GM21825 (cell line): ENCODE data around the gene SEPTIN7.
"Not testable (repeated sequence)": the region's sequence is repeated elsewhere in the genome, so short reads cannot be mapped to it uniquely, and the experiment has no call there.

ENCODE experiments used
- ATAC-seq: cut with Tn5 transposase; IDR thresholded peaks from one replicate; pipeline ENCODE4 v1.9.1; 2021; ENCODE audit warnings: mild to moderate bottlenecking, moderate library complexity; ENCODE audit not compliant: unreplicated experiment

The SEPTIN7 gene

GRCh38 chr7:35800718-35801391 is at the start of gene SEPTIN7:
Gene SEPTIN7, plus strand, starts transcription at chr7:35801057. Its CDS starts 153 bp downstream, at chr7:35801210.
- ATAC-seq: peak; percentile 87

- no peak for ATAC-seq
These were observed 48.1 kb upstream of the SEPTIN7 start for GRCh38 chr7:35752742-35753141.

- no peak for ATAC-seq
These were observed 46.9 kb upstream of the SEPTIN7 start for GRCh38 chr7:35753761-35754603.

GRCh38 chr7:35754741-35755140 is 46.1 kb upstream of the SEPTIN7 start:
- no peak for ATAC-seq

- no peak for ATAC-seq
These were observed 45.1 kb upstream of the SEPTIN7 start for GRCh38 chr7:35755711-35756110.

- ATAC-seq: not testable (repeated sequence)
These were observed 44.4 kb upstream of the SEPTIN7 start for GRCh38 chr7:35756453-35756852.

GRCh38 chr7:35757574-35757973 is 43.3 kb upstream of the SEPTIN7 start:
- no peak for ATAC-seq

- ATAC-seq: no peak
These were observed 42.4 kb upstream of the SEPTIN7 start for GRCh38 chr7:35758421-35758820.

GRCh38 chr7:35760143-35760745 is 40.6 kb upstream of the SEPTIN7 start:
- ATAC-seq: no peak

GRCh38 chr7:35761871-35762677 is 38.8 kb upstream of the SEPTIN7 start:
- no peak for ATAC-seq

- no peak for ATAC-seq
These were observed 38.1 kb upstream of the SEPTIN7 start for GRCh38 chr7:35762781-35763180.

- no peak for ATAC-seq
These were observed 32.5 kb upstream of the SEPTIN7 start for GRCh38 chr7:35768346-35768745.

- ATAC-seq: no peak
These were observed 29.1 kb upstream of the SEPTIN7 start for GRCh38 chr7:35771776-35772175.

GRCh38 chr7:35773994-35774393 is 26.9 kb upstream of the SEPTIN7 start:
- ATAC-seq: no peak

- no peak for ATAC-seq
These were observed 24.2 kb upstream of the SEPTIN7 start for GRCh38 chr7:35776686-35777085.

GRCh38 chr7:35777121-35777520 is 23.7 kb upstream of the SEPTIN7 start:
- ATAC-seq: no peak

- ATAC-seq: no peak
These were observed 20.8 kb upstream of the SEPTIN7 start for GRCh38 chr7:35780070-35780469.

- no peak for ATAC-seq
These were observed 19.6 kb upstream of the SEPTIN7 start for GRCh38 chr7:35781200-35781701.

GRCh38 chr7:35781767-35782515 is 18.9 kb upstream of the SEPTIN7 start:
- no peak for ATAC-seq

- ATAC-seq: no peak
These were observed 16.5 kb upstream of the SEPTIN7 start for GRCh38 chr7:35784332-35784731.
